ENCODE measurements around the gene SNX25. TPM values are rescaled to one million over a fixed set of nuclear protein-coding genes. Genes with fewer than 3 reads are reported as not detected.

The SNX25 gene
- total and polyA plus RNA-seq, 10 of the 15 experiments (the other 5 are each of a cell fraction or from before 2014, with no cell fraction given): 11.2 to 117 (median 62.8) TPM

GRCh38 chr4:185225940-185226339 lies 16.5 kb downstream of the SNX25 start (continued):
- no peak for TF ChIP-seq BCL3 (IDR thresholded peaks at IDR 0.05; ENCODE audit: borderline replicate concordance, insufficient read depth, low read depth, low read length, poor library complexity, severe bottlenecking)
- TF ChIP-seq MTA2 (IDR thresholded peaks at IDR 0.05; ENCODE audit: low read depth): no peak
- no peak for TF ChIP-seq PAX8 (IDR thresholded peaks at IDR 0.05)
- TF ChIP-seq ASH2L (IDR thresholded peaks at IDR 0.05; ENCODE audit: borderline replicate concordance, low read depth): no peak
- TF ChIP-seq SREBF2 (IDR thresholded peaks at IDR 0.05; ENCODE audit: low read length): no peak

GRCh38 chr4:185227131-185227551 lies 17.7 kb downstream of the SNX25 start:
- SMC1A ChIA-PET (ENCODE audit: uncharacterized antibody, unreplicated experiment): interaction anchor here (0.6 to 1.6 kb wide), 6 partner anchors 15 to 414 kb away, joined by 3 to 6 read pairs (median 3); no protein-coding TSS in a partner anchor
- peaks cover 30% of the 10 kb centered on the region for H4K20me1 ChIP-seq (ENCODE audit: control insufficient read depth, insufficient read depth)
- POLR2A ChIA-PET: interaction anchor here (1.2 kb wide), 1 partner anchor 14 kb away, joined by 3 read pairs; no protein-coding TSS in a partner anchor
- CTCF ChIA-PET: interaction anchor here (0.8 to 2.0 kb wide), 5 partner anchors 13 to 51 kb away, joined by 3 to 7 read pairs (median 3); no protein-coding TSS in a partner anchor
- RAD21 ChIA-PET (ENCODE audit: unreplicated experiment): interaction anchor here (1.3 kb wide), 1 partner anchor 43 kb away, joined by 4 read pairs; no protein-coding TSS in a partner anchor
- ATAC-seq (peak; percentile 50), FAIRE-seq (no peak), DNase-seq (ENCODE audit: low read depth, low spot score) (no peak)
- no TSS peak for BruUV-seq (replicated peaks)
- H3K9me3 ChIP-seq (replicated peaks; ENCODE audit: control insufficient read depth, insufficient read depth, low read length): no peaks in the 10 kb centered on the region; the same call in 2 of the 3 replicates
- intact Hi-C loops (cut with micrococcal nuclease; ENCODE audit: unreplicated experiment) (no loop called here), in situ Hi-C loops (cut with MboI) (no loop called here)
- no peak overlapping the region for H2AFZ ChIP-seq (ENCODE audit: control insufficient read depth, low read depth, low read length)
- TF ChIP-seq JUND (IDR thresholded peaks at IDR 0.05; ENCODE audit: low read depth, low read length) (no peak), ZNF24 (IDR thresholded peaks at IDR 0.05) (no peak), SKIL (IDR thresholded peaks at IDR 0.05; ENCODE audit: low read depth, poor library complexity, severe bottlenecking) (no peak), SREBF1 (IDR thresholded peaks at IDR 0.05; ENCODE audit: low read length) (no peak), ZNF207 (IDR thresholded peaks at IDR 0.05; ENCODE audit: borderline replicate concordance) (no peak), ASH2L (IDR thresholded peaks at IDR 0.05; ENCODE audit: borderline replicate concordance, low read depth) (no peak), JUNB (IDR thresholded peaks at IDR 0.05) (no peak), RBBP5 (conservative IDR thresholded peaks at IDR 0.05) (no peak), RAD21 (IDR thresholded peaks at IDR 0.05; ENCODE audit: insufficient read depth, low read depth, low read length) (peak; percentile 7; the same call in 1 of the 2 replicates)
- no peak overlapping the region for H3K4me3 ChIP-seq
- WGBS (ENCODE audit: insufficient coverage, insufficient replicate concordance, low lambda C conversion rate, missing lambda C conversion rate): 33% methylated on average over 4 of the region's 4 CpGs
- H3K4me1 ChIP-seq (ENCODE audit: control insufficient read depth, insufficient read depth, low read length): peaks cover 4% of the 10 kb centered on the region; the same call in 1 of the 2 replicates
- H3K79me2 ChIP-seq (ENCODE audit: control insufficient read depth, insufficient read depth, low read length): peaks cover 82% of the 10 kb centered on the region
- no peak overlapping the region for H3K4me2 ChIP-seq (ENCODE audit: control insufficient read depth, insufficient read depth)
- peaks cover 2 to 5% of the 10 kb centered on the region in 2 experiments; a peak in 3 of 4 replicates for H3K36me3 ChIP-seq (ENCODE audit: control insufficient read depth in 2 of 2, insufficient read depth in 2 of 2, low read length in 1 of 2)
- no peak overlapping the region for H3K9ac ChIP-seq (ENCODE audit: control insufficient read depth, insufficient read depth, low read length)
- H3K27ac ChIP-seq (ENCODE audit: control insufficient read depth, insufficient read depth): no peak overlapping the region
- no peaks in the 10 kb centered on the region for H3K27me3 ChIP-seq (replicated peaks in 1 of 2; ENCODE audit: control insufficient read depth in 2 of 2, insufficient read depth in 2 of 2, low read length in 1 of 2)
